T-cell (primary cell): ENCODE measurements around the gene ENPP6. TPM values are rescaled to one million over a fixed set of nuclear protein-coding genes. Genes with fewer than 3 reads are reported as not detected.

Experiments
- ATAC-seq, 4 experiments: fragments of 200-7000 bp in 3 of 4; fragments of 150-1000 bp in 1 of 4; cut with Tn5 transposase; replicated peaks in 1 of 4; 1 replicate in 3 of 4; 2 replicates in 1 of 4; pipeline ENCODE4 v1.10.0; 2021; ENCODE audit warnings: moderate library complexity in 3 of 4, mild to moderate bottlenecking in 2 of 4, moderate number of reproducible peaks in 1 of 4
- CTCF ChIA-PET, 2 donors: fragments of 300-600 bp; sonication (Branson Sonifier 250); formaldehyde crosslinking; loops; one replicate each; lab custom pipeline; 2022; ENCODE audit warnings: antibody characterized with exemption in 2 of 2; lab: Charles Lee
- POLR2A ChIA-PET, 2 donors: fragments of 300-600 bp; sonication (Branson Sonifier 250); formaldehyde crosslinking; loops; one replicate each; lab custom pipeline; 2022; ENCODE audit warnings: antibody characterized with exemption in 2 of 2; lab: Charles Lee
- DNase-seq, 35 experiments: peaks; one replicate each; pipeline versions ENCODE4 v3.0.0 to v3.0.0-alpha.2; 2013 to 2023
- H3K27ac ChIP-seq: one replicate; pipeline ENCODE4 v1.5.1; 2013; ENCODE audit warnings: low read length
- H3K27me3 ChIP-seq, 2 experiments: replicated peaks in 1 of 2; 1 replicate in 1 of 2; 2 replicates in 1 of 2; pipeline versions ENCODE4 v1.6.1 to v1.7.0; 2013; ENCODE audit warnings: low read length in 1 of 2, mixed read lengths in 1 of 2; ENCODE audit not compliant: control insufficient read depth in 2 of 2, insufficient read depth in 2 of 2; ENCODE audit errors: extremely low read depth in 1 of 2
- H3K36me3 ChIP-seq, 2 donors: 1 replicate in 1 of 2; 2 replicates in 1 of 2; pipeline versions ENCODE4 v1.6.1 to v1.7.0; 2013; ENCODE audit warnings: low read length in 1 of 2; ENCODE audit not compliant: control insufficient read depth in 2 of 2, insufficient read depth in 1 of 2; ENCODE audit errors: extremely low read depth in 1 of 2
- H3K4me1 ChIP-seq, 2 experiments: 1 replicate in 1 of 2; 2 replicates in 1 of 2; pipeline versions ENCODE4 v1.6.1 to v1.7.0; 2013; ENCODE audit warnings: low read length in 2 of 2, mixed read lengths in 1 of 2; ENCODE audit not compliant: insufficient read depth in 2 of 2, control insufficient read depth in 1 of 2; ENCODE audit errors: extremely low read depth in 1 of 2
- H3K4me3 ChIP-seq, 2 donors: 1 replicate in 1 of 2; 2 replicates in 1 of 2; pipeline versions ENCODE4 v1.5.1 to v1.7.0; 2013; ENCODE audit warnings: mild to moderate bottlenecking in 2 of 2, low read length in 1 of 2, moderate library complexity in 1 of 2; ENCODE audit not compliant: control insufficient read depth in 1 of 2; ENCODE audit errors: extremely low read depth in 1 of 2
- H3K9me3 ChIP-seq: 2 replicates; pipeline ENCODE4 v1.7.0; 2013
- H3K27ac Mint-ChIP-seq, 2 donors: one replicate each; pipeline ENCODE4 v1.8.0; 2020 to 2021; ENCODE audit warnings: mild to moderate bottlenecking in 2 of 2, mixed read lengths in 2 of 2
- H3K27me3 Mint-ChIP-seq, 2 donors: one replicate each; pipeline ENCODE4 v1.8.0; 2021 to 2022; ENCODE audit warnings: mixed read lengths in 2 of 2
- H3K36me3 Mint-ChIP-seq: one replicate; pipeline ENCODE4 v1.8.0; 2021; ENCODE audit warnings: mixed read lengths
- H3K4me1 Mint-ChIP-seq, 3 donors: one replicate each; pipeline ENCODE4 v1.8.0; 2020 to 2022; ENCODE audit warnings: mixed read lengths in 3 of 3, mild to moderate bottlenecking in 1 of 3
- H3K4me3 Mint-ChIP-seq, 3 donors: one replicate each; pipeline ENCODE4 v1.8.0; 2020 to 2022; ENCODE audit warnings: mild to moderate bottlenecking in 3 of 3, mixed read lengths in 3 of 3, moderate library complexity in 3 of 3
- H3K9me3 Mint-ChIP-seq, 3 donors: one replicate each; pipeline ENCODE4 v1.8.0; 2020 to 2022; ENCODE audit warnings: mixed read lengths in 3 of 3
- WGBS: methylation state at CpG from one replicate; pipeline ENCODE4 v1.1.5; 2013; ENCODE audit warnings: missing lambda C conversion rate; ENCODE audit not compliant: insufficient coverage; 5-methylcytosine and 5-hydroxymethylcytosine counted together
- total RNA-seq, 35 experiments: library from RNA in 6 of 35; stranded (reverse) in 6 of 35; fragments of 120-200 nt in 1 of 35; gene quantifications; one replicate each; pipeline versions ENCODE4 v1.2.1 to v1.2.4 and lab custom pipeline; 2013 to 2026

Gene ENPP6
- total RNA-seq, 5 donors from 2014 or later (not counting 1 experiment from before 2014, with no cell fraction given), result not detected

DNA sequence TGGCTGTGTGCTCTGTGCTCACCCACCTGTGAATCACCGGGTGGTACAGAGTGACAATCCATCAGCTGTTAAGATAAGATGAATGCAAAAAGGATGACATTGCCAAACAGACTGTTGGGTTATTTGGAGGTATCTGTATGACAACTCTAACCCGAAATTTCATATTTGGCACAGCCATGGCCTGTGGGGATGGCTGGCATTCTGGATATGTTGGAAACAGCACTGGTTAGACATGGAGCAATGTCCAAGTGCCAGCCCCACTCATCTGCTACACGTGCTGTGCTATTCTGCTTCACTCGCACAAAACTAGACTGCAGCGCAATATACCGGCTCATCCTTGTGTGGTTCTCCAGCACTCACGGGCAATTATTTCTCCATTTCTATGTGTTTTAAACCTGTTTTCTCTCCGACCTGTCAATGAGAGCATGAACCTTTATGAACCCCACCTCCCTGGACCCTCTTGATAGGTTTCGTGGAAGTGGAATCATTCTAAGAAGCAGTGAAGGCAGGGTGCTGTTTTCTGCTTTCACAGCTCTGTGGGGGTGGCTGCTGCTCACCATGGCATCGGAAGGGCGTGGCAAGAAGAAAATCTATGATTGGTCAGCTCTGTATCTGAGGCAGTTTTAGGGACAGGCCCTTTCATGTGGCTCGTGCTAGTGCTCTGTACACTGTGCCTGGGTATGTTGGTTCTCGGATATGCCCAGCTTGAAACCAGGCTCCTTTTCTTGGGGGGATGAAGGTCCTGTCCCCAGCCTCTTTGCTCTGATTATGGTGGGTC lies 94.9 kb downstream of the ENPP6 start:
- Mint-ChIP-seq H3K9me3 (peaks cover 0 to 5% (median 0%) of the 10 kb centered on the region in 3 donors), H3K27ac (no peak overlapping the region), H3K4me1 (no peaks in the 10 kb centered on the region), H3K36me3 (no peaks in the 10 kb centered on the region), H3K4me3 (no peak overlapping the region), H3K27me3 (peaks cover 15 to 37% of the 10 kb centered on the region in 2 donors)
- ATAC-seq, result no peak
- 84% methylated on average over 7 of the region's 13 CpGs for WGBS
- no peaks in the 10 kb centered on the region for H3K9me3 ChIP-seq
- ChIA-PET POLR2A (no interaction called here), CTCF (no interaction called here)
- no peak overlapping the region for H3K27ac ChIP-seq
- H3K36me3 ChIP-seq, result no peaks in the 10 kb centered on the region
- DNase-seq, result no peak
- no peak overlapping the region for H3K4me3 ChIP-seq
- H3K4me1 ChIP-seq, result no peaks in the 10 kb centered on the region
- peaks cover 0 to 6% of the 10 kb centered on the region in 2 experiments for H3K27me3 ChIP-seq

DNA sequence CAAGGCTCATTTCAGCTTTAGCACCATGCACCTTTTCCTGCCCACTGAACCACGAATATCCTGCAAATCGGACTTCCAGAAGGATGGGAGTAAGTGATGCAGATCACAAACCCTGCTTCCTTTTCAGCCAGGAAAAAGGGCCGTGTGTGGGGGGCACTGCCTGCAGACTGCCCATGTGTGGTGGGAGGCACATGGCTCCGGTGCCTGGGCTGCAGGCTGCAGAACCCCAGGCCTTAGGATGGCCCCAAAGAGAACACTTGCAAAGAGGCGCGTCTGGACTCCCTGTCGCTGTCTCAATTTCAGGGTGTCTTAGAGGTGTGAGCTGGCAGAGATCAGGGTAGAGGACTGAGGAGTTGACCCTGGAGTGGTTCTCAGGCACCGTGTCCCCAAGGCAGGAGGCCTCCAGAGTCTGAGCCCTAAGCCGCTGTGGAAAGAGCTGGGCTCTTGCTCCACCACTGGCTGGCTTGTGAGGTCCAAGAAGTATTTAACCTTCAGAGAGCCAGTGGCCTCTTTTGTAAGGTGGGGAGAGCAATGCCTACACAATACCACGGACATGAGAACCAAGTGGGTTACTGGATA lies 97.0 kb downstream of the ENPP6 start:
- ATAC-seq (no peak), DNase-seq (no peak)
- Mint-ChIP-seq H3K4me3 (no peak overlapping the region), H3K36me3 (no peaks in the 10 kb centered on the region), H3K9me3 (no peaks in the 10 kb centered on the region), H3K27ac (no peak overlapping the region), H3K27me3 (peaks cover 14 to 26% of the 10 kb centered on the region in 2 donors), H3K4me1 (no peaks in the 10 kb centered on the region)
- Histone ChIP-seq H3K27me3 (peaks cover 0 to 6% of the 10 kb centered on the region in 2 experiments), H3K4me1 (no peaks in the 10 kb centered on the region), H3K27ac (no peak overlapping the region), H3K36me3 (no peaks in the 10 kb centered on the region), H3K9me3 (no peaks in the 10 kb centered on the region), H3K4me3 (no peak overlapping the region)
- ChIA-PET CTCF (interaction anchor here in 1 of 2 donors (0.6 kb wide), 1 partner anchor 10 kb away, joined by 3 read pairs; no protein-coding TSS in a partner anchor), POLR2A (no interaction called here)
- WGBS, result 83% methylated on average over 7 of the region's 10 CpGs

DNA sequence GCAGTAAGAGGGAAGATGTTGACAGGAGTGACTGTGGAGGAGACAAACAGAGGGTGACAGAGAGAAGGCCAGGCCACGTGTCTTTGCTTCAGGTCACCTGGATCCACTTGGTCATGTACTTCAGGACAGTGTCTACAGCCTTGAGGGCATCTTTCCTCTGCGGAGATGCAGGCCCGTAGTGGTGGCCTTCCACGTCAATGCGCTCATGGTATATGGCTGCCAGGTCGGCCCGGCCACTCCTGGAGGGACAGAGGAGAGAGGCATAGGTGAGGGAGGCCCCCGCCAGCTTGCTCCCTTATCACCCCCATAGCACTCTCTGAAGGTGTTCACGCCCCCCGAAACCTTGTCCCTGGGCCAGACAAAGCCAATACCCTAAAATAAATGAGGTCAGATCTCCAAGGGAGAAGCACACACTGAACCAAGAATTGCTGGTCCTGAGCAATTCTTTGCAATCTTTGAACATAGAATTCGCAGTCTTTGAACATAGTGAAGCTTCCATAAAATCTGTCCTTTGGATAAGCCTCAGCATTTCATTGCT lies 99.9 kb downstream of the ENPP6 start:
- no peak overlapping the region for H3K4me3 ChIP-seq
- no peak overlapping the region for H3K27ac ChIP-seq
- H3K36me3 ChIP-seq, result no peaks in the 10 kb centered on the region
- H3K27me3 ChIP-seq, result peaks cover 0 to 13% of the 10 kb centered on the region in 2 experiments
- H3K27me3 Mint-ChIP-seq, result peaks cover 10 to 11% of the 10 kb centered on the region in 2 donors
- no peaks in the 10 kb centered on the region for H3K9me3 ChIP-seq
- no peak overlapping the region for H3K4me3 Mint-ChIP-seq
- ChIA-PET POLR2A (no interaction called here), CTCF (no interaction called here)
- WGBS, result 52% methylated on average over 2 of the region's 11 CpGs
- DNase-seq (no peak), ATAC-seq (no peak)
- H3K4me1 ChIP-seq, result no peaks in the 10 kb centered on the region
- H3K4me1 Mint-ChIP-seq, result no peaks in the 10 kb centered on the region
- H3K9me3 Mint-ChIP-seq, result no peaks in the 10 kb centered on the region
- H3K27ac Mint-ChIP-seq, result no peak overlapping the region
- no peaks in the 10 kb centered on the region for H3K36me3 Mint-ChIP-seq

- no peak overlapping the region for H3K27ac ChIP-seq
- POLR2A ChIA-PET, result no interaction called here
- no peak overlapping the region for H3K4me3 ChIP-seq
- WGBS, result 75% methylated on average over 4 of the region's 4 CpGs
- H3K27me3 Mint-ChIP-seq, result peaks cover 17% of the 10 kb centered on the region in 2 donors
- H3K4me1 Mint-ChIP-seq, result no peaks in the 10 kb centered on the region
- H3K36me3 Mint-ChIP-seq, result no peaks in the 10 kb centered on the region
- CTCF ChIA-PET, result interaction anchor here in 1 of 2 donors (0.9 kb wide), 1 partner anchor 50 kb away, joined by 4 read pairs; no protein-coding TSS in a partner anchor
- DNase-seq, result no peak
- peaks cover 0 to 21% of the 10 kb centered on the region in 2 experiments for H3K27me3 ChIP-seq
- H3K9me3 ChIP-seq, result no peaks in the 10 kb centered on the region
- H3K4me3 Mint-ChIP-seq, result no peak overlapping the region
- ATAC-seq, result no peak
- H3K9me3 Mint-ChIP-seq, result no peaks in the 10 kb centered on the region
- H3K36me3 ChIP-seq, result no peaks in the 10 kb centered on the region
- no peaks in the 10 kb centered on the region for H3K4me1 ChIP-seq
- H3K27ac Mint-ChIP-seq, result no peak overlapping the region
These were observed 102.3 kb downstream of the ENPP6 start for GRCh38 chr4:184115399-184115798.

- 95% methylated on average over 4 of the region's 8 CpGs for WGBS
- Histone ChIP-seq H3K4me1 (no peaks in the 10 kb centered on the region), H3K36me3 (no peaks in the 10 kb centered on the region), H3K27ac (no peak overlapping the region), H3K9me3 (no peaks in the 10 kb centered on the region), H3K4me3 (no peak overlapping the region), H3K27me3 (peaks cover 0 to 21% of the 10 kb centered on the region in 2 experiments)
- no peak for ATAC-seq
- Mint-ChIP-seq H3K4me3 (no peak overlapping the region), H3K9me3 (no peaks in the 10 kb centered on the region), H3K27ac (no peak overlapping the region), H3K4me1 (no peaks in the 10 kb centered on the region), H3K36me3 (no peaks in the 10 kb centered on the region), H3K27me3 (peaks cover 11 to 17% of the 10 kb centered on the region in 2 donors)
- DNase-seq, result no peak
- ChIA-PET POLR2A (no interaction called here), CTCF (interaction anchor here in 1 of 2 donors (0.9 kb wide), 1 partner anchor 51 kb away, joined by 4 read pairs; no protein-coding TSS in a partner anchor)
These were observed 103.2 kb downstream of the ENPP6 start for GRCh38 chr4:184114431-184114830.

DNA sequence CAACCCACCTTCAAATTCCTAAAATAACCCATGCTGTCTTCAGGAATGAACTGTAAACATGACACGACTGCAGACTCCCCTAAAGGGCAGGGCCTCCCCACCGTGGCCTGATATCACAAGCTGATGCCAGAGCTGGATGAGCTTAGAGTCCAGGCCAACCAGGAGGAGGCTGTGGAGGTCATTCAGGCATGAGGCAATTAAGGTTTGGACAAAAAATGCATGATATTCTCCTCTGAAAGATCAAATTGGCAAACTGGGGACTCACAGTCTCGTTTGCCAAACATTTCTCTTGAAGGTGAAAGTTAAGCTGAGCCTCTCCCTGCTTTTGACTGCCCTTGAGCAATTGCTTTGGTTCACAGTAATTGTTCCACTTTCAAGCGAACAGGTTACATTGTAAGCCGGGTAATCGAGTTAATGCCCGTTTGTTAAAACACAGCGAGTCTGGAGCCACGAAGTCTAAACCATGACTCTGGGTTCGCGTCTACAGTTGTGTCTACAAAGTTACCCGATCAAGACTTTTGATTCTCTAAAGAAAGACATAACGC lies 105.6 kb downstream of the ENPP6 start:
- WGBS, result 79% methylated on average over 9 of the region's 13 CpGs
- no peaks in the 10 kb centered on the region for H3K4me1 Mint-ChIP-seq
- no peaks in the 10 kb centered on the region for H3K9me3 Mint-ChIP-seq
- POLR2A ChIA-PET, result interaction anchor here in 1 of 2 donors (0.7 kb wide), 1 partner anchor 733 kb away, joined by 3 read pairs; no protein-coding TSS in a partner anchor
- DNase-seq, result no peak
- Histone ChIP-seq H3K4me1 (no peaks in the 10 kb centered on the region), H3K4me3 (no peak overlapping the region), H3K27ac (no peak overlapping the region), H3K9me3 (no peaks in the 10 kb centered on the region), H3K27me3 (peaks cover 0 to 24% of the 10 kb centered on the region in 2 experiments), H3K36me3 (no peaks in the 10 kb centered on the region)
- H3K36me3 Mint-ChIP-seq, result no peaks in the 10 kb centered on the region
- H3K4me3 Mint-ChIP-seq, result no peak overlapping the region
- peaks cover 13 to 15% of the 10 kb centered on the region in 2 donors for H3K27me3 Mint-ChIP-seq
- CTCF ChIA-PET, result no interaction called here
- no peak overlapping the region for H3K27ac Mint-ChIP-seq
- ATAC-seq, result no peak
